Measurements from ENCODE around the gene CACNA2D3.

CACNA2D3 gene

GRCh38 chr3:54710954-54711353 is 588.6 kb downstream of the CACNA2D3 start:
- no peak for DNase-seq

- no peak for DNase-seq
Observed at GRCh38 chr3:54712539-54712938, 590.2 kb downstream of the CACNA2D3 start.

- DNase-seq: no peak
Observed at GRCh38 chr3:54713031-54713430, 590.7 kb downstream of the CACNA2D3 start.

- DNase-seq: no peak
Observed at GRCh38 chr3:54713455-54713854, 591.1 kb downstream of the CACNA2D3 start.

- DNase-seq: no peak
Observed at GRCh38 chr3:54714035-54714434, 591.7 kb downstream of the CACNA2D3 start.

GRCh38 chr3:54717506-54717905 is 595.2 kb downstream of the CACNA2D3 start:
- no peak for DNase-seq

- no peak for DNase-seq
Observed at GRCh38 chr3:54719914-54720313, 597.6 kb downstream of the CACNA2D3 start.

- DNase-seq: no peak
Observed at GRCh38 chr3:54720604-54721003, 598.3 kb downstream of the CACNA2D3 start.

- DNase-seq: no peak
Observed at GRCh38 chr3:54731732-54732445, 609.5 kb downstream of the CACNA2D3 start.

- DNase-seq: no peak
Observed at GRCh38 chr3:54733106-54734006, 611.0 kb downstream of the CACNA2D3 start.

- DNase-seq: no peak
Observed at GRCh38 chr3:54736459-54736858, 614.1 kb downstream of the CACNA2D3 start.

GRCh38 chr3:54743755-54744154 is 621.4 kb downstream of the CACNA2D3 start:
- DNase-seq: no peak

GRCh38 chr3:54744291-54744690 is 621.9 kb downstream of the CACNA2D3 start:
- DNase-seq: no peak

- DNase-seq: no peak
Observed at GRCh38 chr3:54745843-54746242, 623.5 kb downstream of the CACNA2D3 start.

- DNase-seq: no peak
Observed at GRCh38 chr3:54746722-54747121, 624.4 kb downstream of the CACNA2D3 start.

- no peak for DNase-seq
Observed at GRCh38 chr3:54755756-54756155, 633.4 kb downstream of the CACNA2D3 start.

GRCh38 chr3:54756330-54756731 is 634.0 kb downstream of the CACNA2D3 start:
- no peak for DNase-seq

- no peak for DNase-seq
Observed at GRCh38 chr3:54758461-54758860, 636.1 kb downstream of the CACNA2D3 start.

- DNase-seq: no peak
Observed at GRCh38 chr3:54759166-54759565, 636.8 kb downstream of the CACNA2D3 start.

- DNase-seq: no peak
Observed at GRCh38 chr3:54760201-54760600, 637.8 kb downstream of the CACNA2D3 start.

- DNase-seq: no peak
Observed at GRCh38 chr3:54761637-54762036, 639.3 kb downstream of the CACNA2D3 start.

- DNase-seq: no peak
Observed at GRCh38 chr3:54764911-54765310, 642.6 kb downstream of the CACNA2D3 start.

- DNase-seq: no peak
Observed at GRCh38 chr3:54771050-54771449, 648.7 kb downstream of the CACNA2D3 start.

- no peak for DNase-seq
Observed at GRCh38 chr3:54772051-54772450, 649.7 kb downstream of the CACNA2D3 start.

All from activated CD8-positive, alpha-beta memory T cell treated with anti-CD3 and anti-CD28 coated beads, Interleukin-2, amount 50 U/mL, for 48 hours (primary cell).